Pancreas (tissue), 10 donors: Measurements from ENCODE around the gene LTB. TPM values are rescaled to one million over a fixed set of nuclear protein-coding genes. Genes with fewer than 3 reads are reported as not detected.
A peak's percentile ranks its signal among the peaks of the same experiment; 100 is the strongest.

Experiments used
- ATAC-seq, 4 donors: fragments of 200-7000 bp; cut with Tn5 transposase; one replicate each; pipeline versions ENCODE4 v1.8.0 to v1.9.1; 2020; ENCODE audit warnings: mild to moderate bottlenecking in 4 of 4, moderate library complexity in 4 of 4
- DNase-seq, 6 donors: peaks; one replicate each; pipeline ENCODE4 v3.0.0-alpha.2; 2020
- FAIRE-seq: peaks from 2 replicates; lab custom pipeline; 2012; peaks lifted over from hg19 to GRCh38; lab: Jason Lieb, UNC
- H3K27ac ChIP-seq, 4 donors: fragments of 200-600 bp; sonication (generic); 1 replicate in 3 of 4; 2 replicates in 1 of 4; pipeline versions ENCODE4 v1.5.0 to v1.8.0; 2020
- H3K27me3 ChIP-seq, 4 donors: fragments of 200-600 bp; one replicate each; pipeline ENCODE4 v1.8.0; 2021
- H3K36me3 ChIP-seq, 3 donors: fragments of 200-600 bp; sonication (generic) in 1 of 3; one replicate each; pipeline versions ENCODE4 v1.5.0 to v1.8.0; 2020 to 2021
- H3K4me1 ChIP-seq, 3 donors: fragments of 200-600 bp; one replicate each; pipeline ENCODE4 v1.8.0; 2021
- H3K4me3 ChIP-seq, 4 donors: fragments of 200-600 bp; sonication (generic) in 2 of 4; one replicate each; pipeline versions ENCODE4 v1.5.0 to v1.8.0; 2020 to 2021
- H3K9me3 ChIP-seq, 4 donors: fragments of 200-600 bp; one replicate each; pipeline ENCODE4 v1.8.0; 2021
- CTCF ChIP-seq, 4 donors: fragments of 200-600 bp; sonication (generic) in 3 of 4; IDR thresholded peaks; one replicate each; pipeline versions ENCODE4 v1.5.0 to v1.8.0; 2021; ENCODE audit warnings: antibody characterized with exemption in 4 of 4
- WGBS, 2 donors: extraction: QIAGEN DNeasy Blood & Tissue Kit; methylation state at CpG; one replicate each; pipeline ENCODE4 v1.1.7; 2013; 5-methylcytosine and 5-hydroxymethylcytosine counted together
- intact Hi-C, 3 donors: fragments of 100-400 bp; cut with DNase I; formaldehyde crosslinking; loops; one replicate each; pipeline versions ENCODE4 v1.11.1 to v1.14.2; 2022
- polyA plus RNA-seq, 2 donors: library from polyadenylated mRNA; stranded (reverse); fragments of 200-250 nt; gene quantifications; one replicate each; pipeline ENCODE4 v1.2.3, GENCODE V29; 2013
- total RNA-seq, 6 donors: library from RNA; stranded (reverse); fragmentation: NEBNext Ultra II Directional in 4 of 6; extraction: Animal tissue kit (Norgen Biotek cat#: 25700) in 4 of 6; gene quantifications; one replicate each; pipeline versions ENCODE4 v1.2.1 to v1.2.4, GENCODE V29; 2021 to 2023
- donor health status: healthy with polysubstance abuse.
- donor health status: DM: no; HTN: no; CAD: no; lungs with moderate emphysema.
- donor health status: DM: no; HTN: no; CAD: no.
- donor health status: control.
- donor health status: control.
- donor health status: Bipolar disorder and iron deficiency.
- donor health status: DM: yes; HTN: yes; CAD: no.
- donor health status: DM: no; HTN: no; CAD: no.
- donor health status: DM: no; HTN: no; CAD: no.
- donor health status: DM: yes; HTN: yes; CAD: no.

LTB gene
- total and polyA plus RNA-seq, 8 donors: 0.71 to 19.4 (median 2.1) TPM

DNA sequence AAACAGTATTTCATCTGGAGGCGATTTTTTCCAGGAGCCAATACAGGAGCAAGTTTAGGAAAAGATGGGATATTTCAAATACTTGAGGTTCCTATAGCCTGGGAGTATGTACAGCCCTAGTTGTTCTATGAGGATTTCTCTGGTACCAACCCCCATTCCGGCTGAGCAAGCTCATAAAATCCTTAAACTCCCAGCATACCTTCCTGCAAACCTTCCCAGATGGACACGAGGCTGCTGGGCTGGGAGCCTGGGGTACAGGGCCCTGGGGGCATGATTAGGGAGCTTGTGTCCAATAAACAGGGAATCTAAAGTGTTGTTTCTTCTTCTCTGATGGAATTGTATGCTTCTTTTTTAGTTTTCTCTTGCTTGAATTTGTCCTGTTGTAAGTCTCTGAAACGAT, 39.8 kb upstream of the LTB start:
- peaks cover 15 to 30% (median 30%) of the 10 kb centered on the region in 3 donors for H3K36me3 ChIP-seq
- peak overlapping the region in 3 of 4 donors; percentile 58 to 88 (median 78) for H3K4me3 ChIP-seq
- WGBS, 2 donors: 15 to 18% methylated on average over 4 of the region's 4 CpGs
- H3K4me1 ChIP-seq: peaks cover 4 to 8% (median 4%) of the 10 kb centered on the region in 3 donors
- TF ChIP-seq CTCF (IDR thresholded peaks at IDR 0.05): no peak
- no peaks in the 10 kb centered on the region for H3K27me3 ChIP-seq
- intact Hi-C loops: no loop called here
- ATAC-seq (no peak), DNase-seq (no peak), FAIRE-seq (no peak)
- H3K27ac ChIP-seq: peak overlapping the region in 2 of 4 donors; percentile 91 to 92
- no peaks in the 10 kb centered on the region for H3K9me3 ChIP-seq

DNA sequence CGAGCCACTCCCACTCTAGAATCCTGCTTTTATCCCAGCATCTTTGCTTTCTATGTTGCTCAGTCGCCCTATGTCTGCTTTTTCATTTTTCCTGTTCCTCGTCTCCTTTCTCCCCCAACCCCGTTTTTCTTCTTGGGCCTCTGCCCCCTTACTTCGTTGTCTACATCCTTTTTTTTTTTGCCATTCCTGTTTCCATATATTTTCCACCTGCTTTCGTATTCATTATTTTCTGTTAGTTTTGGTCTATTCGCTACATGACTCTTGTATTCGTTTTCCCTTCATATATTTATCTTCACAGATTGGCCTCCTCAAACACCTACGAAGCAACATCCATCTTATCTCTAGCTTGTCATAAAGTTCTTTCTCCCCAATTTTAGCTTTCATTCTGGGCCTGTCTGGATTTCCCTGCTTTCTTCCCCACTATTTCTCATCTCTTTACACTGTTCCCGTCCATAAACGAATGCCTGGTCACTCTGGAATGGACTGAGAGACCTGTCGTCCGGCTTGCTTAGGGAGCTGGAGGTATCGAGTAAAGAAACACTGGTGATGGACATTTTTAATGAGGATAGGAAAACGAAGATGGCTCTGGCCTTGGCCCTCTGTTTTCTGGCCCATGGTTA, 39.2 kb upstream of the LTB start:
- Histone ChIP-seq H3K4me1 (peaks cover 4 to 8% (median 4%) of the 10 kb centered on the region in 3 donors), H3K27me3 (no peaks in the 10 kb centered on the region), H3K27ac (peak overlapping the region; percentile 80 to 92 (median 88)), H3K36me3 (peaks cover 10 to 25% (median 24%) of the 10 kb centered on the region in 3 donors), H3K4me3 (peak overlapping the region; percentile 58 to 88 (median 78)), H3K9me3 (no peaks in the 10 kb centered on the region)
- 4 to 7% methylated on average over 15 of the region's 15 CpGs for WGBS, 2 donors
- no peak for DNase-seq
- no peak for FAIRE-seq
- intact Hi-C loops: no loop called here
- no peak for ATAC-seq
- TF ChIP-seq CTCF (IDR thresholded peaks at IDR 0.05): no peak

DNA sequence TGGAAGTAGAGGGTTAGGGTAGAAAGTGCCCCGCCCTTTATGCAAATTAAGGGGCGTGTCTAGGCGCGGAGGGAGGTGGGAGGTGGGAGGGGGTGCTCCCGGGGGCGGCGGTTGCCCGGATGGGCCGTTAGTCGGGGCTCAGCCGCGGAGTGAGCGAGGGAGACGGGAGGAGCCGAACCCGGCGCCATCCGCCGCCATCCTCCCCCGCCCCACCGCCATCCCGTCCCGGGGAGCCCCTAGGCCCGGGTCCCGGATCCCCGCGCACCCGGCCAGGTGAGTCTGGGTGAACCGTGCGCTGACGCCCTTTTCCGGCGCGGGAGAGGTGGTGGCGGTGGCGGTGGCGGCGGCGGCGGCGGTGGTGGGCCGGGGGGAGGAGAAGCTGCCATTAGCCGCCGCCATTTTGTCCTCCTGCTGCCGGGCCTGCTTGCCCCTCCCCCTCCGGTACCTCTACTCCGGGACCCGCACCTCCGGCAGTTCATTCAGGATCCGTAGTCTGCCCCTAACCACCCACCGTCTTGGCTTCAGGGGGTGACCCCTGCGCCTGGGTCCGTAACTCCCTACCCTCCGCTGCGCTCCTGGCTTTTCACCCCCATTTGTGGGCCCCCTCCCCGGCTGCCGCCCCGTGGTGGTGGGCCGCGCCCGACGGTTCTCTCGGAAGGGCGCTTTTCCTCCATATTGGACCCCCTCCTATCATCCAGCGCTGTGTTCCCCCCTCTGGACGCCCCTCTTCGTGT, 38.5 kb upstream of the LTB start, which contains the start of gene PRRC2A:
TSS of gene PRRC2A (plus strand) at position 130 of the 734 bp plus-strand sequence. CDS start 2,075 bp downstream, outside the sequence.
- FAIRE-seq (no peak), DNase-seq (peak in 3 of 6 donors; percentile 94 to 97 (median 96)), ATAC-seq (peak; percentile 39 to 84 (median 52))
- no peak for TF ChIP-seq CTCF (IDR thresholded peaks at IDR 0.05)
- H3K27ac ChIP-seq: peak within 1 kb of the TSS; percentile 80 to 92 (median 88)
- H3K9me3 ChIP-seq: no peaks in the 10 kb centered on the region
- peaks cover 4 to 8% (median 4%) of the 10 kb centered on the region in 3 donors for H3K4me1 ChIP-seq
- peaks cover 10 to 18% (median 17%) of the 10 kb centered on the region in 3 donors for H3K36me3 ChIP-seq
- intact Hi-C loops: no loop called here
- WGBS, 2 donors: 0% methylated on average over 30 to 60 of the region's 67 CpGs
- H3K27me3 ChIP-seq: no peaks in the 10 kb centered on the region
- H3K4me3 ChIP-seq: peak within 1 kb of the TSS; percentile 58 to 88 (median 78)

DNA sequence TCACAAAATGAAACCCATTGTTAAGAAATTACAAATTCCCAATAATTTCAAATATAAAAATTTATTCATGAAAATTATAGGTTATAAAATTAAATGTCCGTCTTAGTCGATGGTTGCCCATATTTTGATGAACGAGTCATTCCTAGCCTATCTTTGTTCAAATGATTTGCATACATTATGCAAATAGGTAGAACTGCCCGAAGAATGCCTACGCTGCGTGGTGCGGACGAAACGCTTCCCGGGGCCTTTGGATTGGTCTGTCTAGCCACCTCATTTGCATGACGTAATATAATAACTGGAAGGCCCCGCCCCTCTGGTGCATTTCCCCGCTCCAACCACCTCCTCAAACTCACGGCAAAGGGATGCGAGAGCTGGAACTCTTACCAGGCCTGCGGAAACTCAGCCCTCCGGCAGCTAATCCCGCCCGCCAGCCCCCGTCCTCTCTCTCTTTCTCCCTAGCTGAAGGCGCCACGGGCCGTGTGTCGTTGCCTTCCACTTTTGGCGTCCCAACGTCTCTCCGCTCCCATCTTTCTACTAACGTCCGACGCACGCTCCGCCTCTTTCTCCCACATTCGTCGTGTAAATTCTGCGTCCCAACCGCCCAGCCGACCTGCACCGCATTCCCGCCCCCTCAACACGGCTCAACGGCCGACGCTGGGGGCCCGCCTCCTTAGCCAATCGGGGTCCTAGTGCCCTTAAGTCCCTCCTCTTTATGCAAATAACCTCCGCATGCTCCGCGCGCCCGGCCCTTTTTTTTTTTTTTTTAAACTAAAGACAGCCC, 37.8 kb upstream of the LTB start:
- no peak for TF ChIP-seq CTCF (IDR thresholded peaks at IDR 0.05)
- H3K27me3 ChIP-seq: no peaks in the 10 kb centered on the region
- intact Hi-C loops: no loop called here
- H3K9me3 ChIP-seq: no peaks in the 10 kb centered on the region
- ATAC-seq (peak; percentile 89 to 94 (median 90)), FAIRE-seq (peak; percentile 93), DNase-seq (peak; percentile 92 to 99 (median 98))
- peaks cover 4 to 10% (median 10%) of the 10 kb centered on the region in 3 donors for H3K36me3 ChIP-seq
- peak overlapping the region; percentile 80 to 92 (median 88) for H3K27ac ChIP-seq
- WGBS, 2 donors: 0 to 1% methylated on average over 47 to 50 of the region's 50 CpGs
- H3K4me3 ChIP-seq: peak overlapping the region; percentile 1 to 88 (median 47)
- H3K4me1 ChIP-seq: peaks cover 4 to 8% (median 4%) of the 10 kb centered on the region in 3 donors
